ENCODE results near the gene FRRS1. TPM values are rescaled to one million over a fixed set of nuclear protein-coding genes. Genes with fewer than 3 reads are reported as not detected.

FRRS1 gene
- total and polyA plus RNA-seq, 4 donors: 1.9 to 9.2 (median 4.4) TPM

- Histone ChIP-seq H3K9me3 (ENCODE audit: control insufficient read depth, low read length) (no peaks in the 10 kb centered on the region), H3K27ac (ENCODE audit: low read depth in 1 of 2, low read length in 2 of 2) (no peak overlapping the region), H3K4me3 (ENCODE audit: low read length in 2 of 2) (no peak overlapping the region), H3K36me3 (ENCODE audit: control insufficient read depth in 1 of 2, insufficient read depth in 2 of 2, low read length in 1 of 2) (no peaks in the 10 kb centered on the region), H3K4me1 (ENCODE audit: control insufficient read depth in 1 of 2, insufficient read depth in 2 of 2, low read length in 2 of 2) (peaks cover 0 to 3% of the 10 kb centered on the region in 2 donors), H3K27me3 (ENCODE audit: control insufficient read depth in 1 of 2, insufficient read depth in 2 of 2, low read length in 1 of 2) (no peaks in the 10 kb centered on the region)
- ATAC-seq (ENCODE audit: low FRiP score) (no peak), DNase-seq (no peak)
- intact Hi-C loops (cut with DNase I): no loop called here
Measured at GRCh38 chr1:99776120-99776519, 9.7 kb upstream of the FRRS1 start.

- H3K27ac ChIP-seq (ENCODE audit: low read depth in 1 of 2, low read length in 2 of 2): no peak overlapping the region
- no peaks in the 10 kb centered on the region for H3K36me3 ChIP-seq (ENCODE audit: control insufficient read depth in 1 of 2, insufficient read depth in 2 of 2, low read length in 1 of 2)
- WGBS, 2 donors: 87 to 88% methylated on average over 3 of the region's 3 CpGs
- no peaks in the 10 kb centered on the region for H3K9me3 ChIP-seq (ENCODE audit: control insufficient read depth, low read length)
- H3K4me1 ChIP-seq (ENCODE audit: control insufficient read depth in 1 of 2, insufficient read depth in 2 of 2, low read length in 2 of 2): peaks cover 0 to 13% of the 10 kb centered on the region in 2 donors
- intact Hi-C loops (cut with DNase I): no loop called here
- H3K27me3 ChIP-seq (ENCODE audit: control insufficient read depth in 1 of 2, insufficient read depth in 2 of 2, low read length in 1 of 2): no peaks in the 10 kb centered on the region
- H3K4me3 ChIP-seq (ENCODE audit: low read length in 2 of 2): no peak overlapping the region
- no peak for DNase-seq
- no peak for ATAC-seq (ENCODE audit: low FRiP score)
Measured at GRCh38 chr1:99772809-99773208, 6.4 kb upstream of the FRRS1 start.

GRCh38 chr1:99771513-99771918, 5.1 kb upstream of the FRRS1 start:
- no peaks in the 10 kb centered on the region for H3K27me3 ChIP-seq (ENCODE audit: control insufficient read depth in 1 of 2, insufficient read depth in 2 of 2, low read length in 1 of 2)
- H3K27ac ChIP-seq (ENCODE audit: low read depth in 1 of 2, low read length in 2 of 2): no peak overlapping the region
- DNase-seq (no peak), ATAC-seq (ENCODE audit: low FRiP score) (no peak)
- H3K36me3 ChIP-seq (ENCODE audit: control insufficient read depth in 1 of 2, insufficient read depth in 2 of 2, low read length in 1 of 2): no peaks in the 10 kb centered on the region
- peaks cover 0 to 13% of the 10 kb centered on the region in 2 donors for H3K4me1 ChIP-seq (ENCODE audit: control insufficient read depth in 1 of 2, insufficient read depth in 2 of 2, low read length in 2 of 2)
- no peaks in the 10 kb centered on the region for H3K9me3 ChIP-seq (ENCODE audit: control insufficient read depth, low read length)
- intact Hi-C loops (cut with DNase I): no loop called here
- H3K4me3 ChIP-seq (ENCODE audit: low read length in 2 of 2): no peak overlapping the region

- no peaks in the 10 kb centered on the region for H3K27me3 ChIP-seq (ENCODE audit: control insufficient read depth in 1 of 2, insufficient read depth in 2 of 2, low read length in 1 of 2)
- H3K36me3 ChIP-seq (ENCODE audit: control insufficient read depth in 1 of 2, insufficient read depth in 2 of 2, low read length in 1 of 2): no peaks in the 10 kb centered on the region
- no peak overlapping the region for H3K27ac ChIP-seq (ENCODE audit: low read depth in 1 of 2, low read length in 2 of 2)
- intact Hi-C loops (cut with DNase I): no loop called here
- H3K9me3 ChIP-seq (ENCODE audit: control insufficient read depth, low read length): no peaks in the 10 kb centered on the region
- WGBS, 2 donors: 63 to 71% methylated on average over 6 of the region's 6 CpGs
- no peak overlapping the region for H3K4me3 ChIP-seq (ENCODE audit: low read length in 2 of 2)
- ATAC-seq (ENCODE audit: low FRiP score) (no peak), DNase-seq (no peak)
- peaks cover 0 to 13% of the 10 kb centered on the region in 2 donors for H3K4me1 ChIP-seq (ENCODE audit: control insufficient read depth in 1 of 2, insufficient read depth in 2 of 2, low read length in 2 of 2)
Measured at GRCh38 chr1:99768524-99769245, 2.2 kb upstream of the FRRS1 start.

GRCh38 chr1:99768104-99768503, 1.7 kb upstream of the FRRS1 start:
- 53 to 67% methylated on average over 3 of the region's 3 CpGs for WGBS, 2 donors
- ATAC-seq (ENCODE audit: low FRiP score) (no peak), DNase-seq (no peak)
- no peaks in the 10 kb centered on the region for H3K9me3 ChIP-seq (ENCODE audit: control insufficient read depth, low read length)
- intact Hi-C loops (cut with DNase I): no loop called here
- H3K27me3 ChIP-seq (ENCODE audit: control insufficient read depth in 1 of 2, insufficient read depth in 2 of 2, low read length in 1 of 2): no peaks in the 10 kb centered on the region
- H3K27ac ChIP-seq (ENCODE audit: low read depth in 1 of 2, low read length in 2 of 2): no peak overlapping the region
- no peaks in the 10 kb centered on the region for H3K36me3 ChIP-seq (ENCODE audit: control insufficient read depth in 1 of 2, insufficient read depth in 2 of 2, low read length in 1 of 2)
- peaks cover 0 to 13% of the 10 kb centered on the region in 2 donors for H3K4me1 ChIP-seq (ENCODE audit: control insufficient read depth in 1 of 2, insufficient read depth in 2 of 2, low read length in 2 of 2)
- H3K4me3 ChIP-seq (ENCODE audit: low read length in 2 of 2): no peak overlapping the region

GRCh38 chr1:99764909-99765308, 1.5 kb downstream of the FRRS1 start:
- Histone ChIP-seq H3K4me3 (ENCODE audit: low read length in 2 of 2) (no peak overlapping the region), H3K9me3 (ENCODE audit: control insufficient read depth, low read length) (no peaks in the 10 kb centered on the region), H3K27me3 (ENCODE audit: control insufficient read depth in 1 of 2, insufficient read depth in 2 of 2, low read length in 1 of 2) (no peaks in the 10 kb centered on the region), H3K27ac (ENCODE audit: low read depth in 1 of 2, low read length in 2 of 2) (no peak overlapping the region), H3K36me3 (ENCODE audit: control insufficient read depth in 1 of 2, insufficient read depth in 2 of 2, low read length in 1 of 2) (no peaks in the 10 kb centered on the region), H3K4me1 (ENCODE audit: control insufficient read depth in 1 of 2, insufficient read depth in 2 of 2, low read length in 2 of 2) (peaks cover 3 to 14% of the 10 kb centered on the region in 2 donors)
- intact Hi-C loops (cut with DNase I): no loop called here
- ATAC-seq (ENCODE audit: low FRiP score) (no peak), DNase-seq (no peak)
- 82 to 85% methylated on average over 1 of the region's 1 CpG for WGBS, 2 donors

GRCh38 chr1:99764439-99764838, 2.0 kb downstream of the FRRS1 start:
- intact Hi-C loops (cut with DNase I): no loop called here
- Histone ChIP-seq H3K4me3 (ENCODE audit: low read length in 2 of 2) (no peak overlapping the region), H3K27ac (ENCODE audit: low read depth in 1 of 2, low read length in 2 of 2) (no peak overlapping the region), H3K36me3 (ENCODE audit: control insufficient read depth in 1 of 2, insufficient read depth in 2 of 2, low read length in 1 of 2) (no peaks in the 10 kb centered on the region), H3K9me3 (ENCODE audit: control insufficient read depth, low read length) (no peaks in the 10 kb centered on the region), H3K4me1 (ENCODE audit: control insufficient read depth in 1 of 2, insufficient read depth in 2 of 2, low read length in 2 of 2) (peaks cover 3 to 14% of the 10 kb centered on the region in 2 donors), H3K27me3 (ENCODE audit: control insufficient read depth in 1 of 2, insufficient read depth in 2 of 2, low read length in 1 of 2) (no peaks in the 10 kb centered on the region)
- 57 to 69% methylated on average over 2 of the region's 2 CpGs for WGBS, 2 donors
- ATAC-seq (ENCODE audit: low FRiP score) (no peak), DNase-seq (no peak)

GRCh38 chr1:99763956-99764355, 2.5 kb downstream of the FRRS1 start:
- no peaks in the 10 kb centered on the region for H3K36me3 ChIP-seq (ENCODE audit: control insufficient read depth in 1 of 2, insufficient read depth in 2 of 2, low read length in 1 of 2)
- intact Hi-C loops (cut with DNase I): no loop called here
- no peaks in the 10 kb centered on the region for H3K27me3 ChIP-seq (ENCODE audit: control insufficient read depth in 1 of 2, insufficient read depth in 2 of 2, low read length in 1 of 2)
- WGBS, 2 donors: 67 to 71% methylated on average over 2 of the region's 2 CpGs
- DNase-seq (no peak), ATAC-seq (ENCODE audit: low FRiP score) (no peak)
- H3K4me1 ChIP-seq (ENCODE audit: control insufficient read depth in 1 of 2, insufficient read depth in 2 of 2, low read length in 2 of 2): peaks cover 3 to 14% of the 10 kb centered on the region in 2 donors
- H3K9me3 ChIP-seq (ENCODE audit: control insufficient read depth, low read length): no peaks in the 10 kb centered on the region
- H3K27ac ChIP-seq (ENCODE audit: low read depth in 1 of 2, low read length in 2 of 2): no peak overlapping the region
- H3K4me3 ChIP-seq (ENCODE audit: low read length in 2 of 2): no peak overlapping the region

- no peaks in the 10 kb centered on the region for H3K9me3 ChIP-seq (ENCODE audit: control insufficient read depth, low read length)
- 89 to 98% methylated on average over 1 of the region's 1 CpG for WGBS, 2 donors
- no peak overlapping the region for H3K4me3 ChIP-seq (ENCODE audit: low read length in 2 of 2)
- peak overlapping the region in 1 of 2 donors; percentile 43 for H3K27ac ChIP-seq (ENCODE audit: low read depth in 1 of 2, low read length in 2 of 2)
- no peaks in the 10 kb centered on the region for H3K36me3 ChIP-seq (ENCODE audit: control insufficient read depth in 1 of 2, insufficient read depth in 2 of 2, low read length in 1 of 2)
- peaks cover 3 to 10% of the 10 kb centered on the region in 2 donors for H3K4me1 ChIP-seq (ENCODE audit: control insufficient read depth in 1 of 2, insufficient read depth in 2 of 2, low read length in 2 of 2)
- no peak for DNase-seq
- intact Hi-C loops (cut with DNase I): no loop called here
- no peaks in the 10 kb centered on the region for H3K27me3 ChIP-seq (ENCODE audit: control insufficient read depth in 1 of 2, insufficient read depth in 2 of 2, low read length in 1 of 2)
- no peak for ATAC-seq (ENCODE audit: low FRiP score)
Measured at GRCh38 chr1:99761774-99762173, 4.7 kb downstream of the FRRS1 start.

Data from aorta (tissue), 5 donors.